GM12891 (cell line): ENCODE results near the gene OTOS.

Experiments
- POLR2A ChIP-seq: IDR thresholded peaks from 2 replicates; pipeline ENCODE4 v1.6.1; 2011; ENCODE audit warnings: low read depth, low read length, control low read depth
- TAF1 ChIP-seq: IDR thresholded peaks from 2 replicates; pipeline ENCODE4 v1.6.1; 2011; ENCODE audit warnings: low read depth, low read length, control low read depth

GRCh38 chr2:240137596-240138253, 2.7 kb downstream of the OTOS start:
- TF ChIP-seq POLR2A: no peak
- TF ChIP-seq TAF1: no peak
